ENCODE measurements around the gene FYB1.

FYB1 gene

GRCh38 chr5:39176759-39177630 is 42.4 kb downstream of the FYB1 start:
- no peak for DNase-seq (ENCODE audit: low read depth)
- TF ChIP-seq CTCF (conservative IDR thresholded peaks at IDR 0.05; ENCODE audit: low read depth, low read length), result no peak
- no peak overlapping the region for H3K4me3 ChIP-seq (ENCODE audit: low read length)

- no peak for TF ChIP-seq CTCF (conservative IDR thresholded peaks at IDR 0.05; ENCODE audit: low read depth, low read length)
- DNase-seq (ENCODE audit: low read depth), result peak; percentile 38
- no peak overlapping the region for H3K4me3 ChIP-seq (ENCODE audit: low read length)
Observed at GRCh38 chr5:39175273-39175955, 43.9 kb downstream of the FYB1 start.

GRCh38 chr5:39173069-39173468 is 46.3 kb downstream of the FYB1 start:
- DNase-seq (ENCODE audit: low read depth), result no peak
- no peak overlapping the region for H3K4me3 ChIP-seq (ENCODE audit: low read length)
- TF ChIP-seq CTCF (conservative IDR thresholded peaks at IDR 0.05; ENCODE audit: low read depth, low read length), result no peak

- H3K4me3 ChIP-seq (ENCODE audit: low read length), result no peak overlapping the region
- TF ChIP-seq CTCF (conservative IDR thresholded peaks at IDR 0.05; ENCODE audit: low read depth, low read length), result no peak
- DNase-seq (ENCODE audit: low read depth), result no peak
Observed at GRCh38 chr5:39172593-39172992, 46.8 kb downstream of the FYB1 start.

GRCh38 chr5:39171647-39172046 is 47.7 kb downstream of the FYB1 start:
- TF ChIP-seq CTCF (conservative IDR thresholded peaks at IDR 0.05; ENCODE audit: low read depth, low read length), result no peak
- DNase-seq (ENCODE audit: low read depth), result no peak
- no peak overlapping the region for H3K4me3 ChIP-seq (ENCODE audit: low read length)

GRCh38 chr5:39169081-39169480 is 50.3 kb downstream of the FYB1 start:
- no peak for TF ChIP-seq CTCF (conservative IDR thresholded peaks at IDR 0.05; ENCODE audit: low read depth, low read length)
- no peak for DNase-seq (ENCODE audit: low read depth)
- no peak overlapping the region for H3K4me3 ChIP-seq (ENCODE audit: low read length)

GRCh38 chr5:39167972-39168342 is 51.4 kb downstream of the FYB1 start:
- DNase-seq (ENCODE audit: low read depth), result no peak
- TF ChIP-seq CTCF (conservative IDR thresholded peaks at IDR 0.05; ENCODE audit: low read depth, low read length), result no peak
- no peak overlapping the region for H3K4me3 ChIP-seq (ENCODE audit: low read length)

Measured in retinal pigment epithelial cell (primary cell).